Medulla oblongata (tissue), 1 donor: ENCODE results near the gene KCNK15.

Experiments
- DNase-seq: peaks from one replicate; pipeline ENCODE4 v3.0.0-alpha.2; 2015; ENCODE audit errors: extremely low spot score

KCNK15 gene

DNA sequence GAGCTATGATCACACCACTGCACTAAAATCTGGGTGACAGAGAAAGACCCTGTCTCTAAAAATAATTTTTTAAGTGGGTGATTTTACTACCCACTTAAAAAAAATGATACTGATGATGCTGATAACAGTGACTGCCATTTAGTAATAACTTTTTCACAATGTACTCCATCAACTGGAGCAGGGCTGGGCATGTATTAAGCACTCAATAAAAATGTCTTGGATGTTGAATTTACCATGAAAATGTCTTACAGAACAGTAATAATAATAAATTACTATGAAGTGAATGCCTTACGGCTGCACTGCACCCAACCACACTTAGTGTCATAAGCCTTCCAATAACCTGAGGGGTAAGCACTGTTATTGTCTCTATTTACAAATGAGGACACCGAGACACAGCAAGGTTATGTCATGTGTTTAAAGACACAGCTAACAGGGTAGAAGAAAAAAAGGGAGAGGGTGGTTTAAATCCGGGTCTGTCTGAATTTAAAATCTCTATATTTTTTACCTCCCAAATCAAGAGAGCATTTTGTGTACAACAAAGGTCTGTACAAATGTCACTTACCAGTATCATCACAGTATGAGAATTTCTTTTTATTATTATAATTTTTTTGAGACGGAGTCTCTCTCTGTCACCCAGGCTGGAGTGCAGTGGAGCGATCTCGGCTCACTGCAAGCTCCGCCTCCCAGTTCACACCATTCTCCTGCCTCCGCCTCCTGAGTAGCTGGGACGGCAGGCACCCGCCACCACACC is 43.2 kb downstream of the KCNK15 start:
- no peak for DNase-seq

DNA sequence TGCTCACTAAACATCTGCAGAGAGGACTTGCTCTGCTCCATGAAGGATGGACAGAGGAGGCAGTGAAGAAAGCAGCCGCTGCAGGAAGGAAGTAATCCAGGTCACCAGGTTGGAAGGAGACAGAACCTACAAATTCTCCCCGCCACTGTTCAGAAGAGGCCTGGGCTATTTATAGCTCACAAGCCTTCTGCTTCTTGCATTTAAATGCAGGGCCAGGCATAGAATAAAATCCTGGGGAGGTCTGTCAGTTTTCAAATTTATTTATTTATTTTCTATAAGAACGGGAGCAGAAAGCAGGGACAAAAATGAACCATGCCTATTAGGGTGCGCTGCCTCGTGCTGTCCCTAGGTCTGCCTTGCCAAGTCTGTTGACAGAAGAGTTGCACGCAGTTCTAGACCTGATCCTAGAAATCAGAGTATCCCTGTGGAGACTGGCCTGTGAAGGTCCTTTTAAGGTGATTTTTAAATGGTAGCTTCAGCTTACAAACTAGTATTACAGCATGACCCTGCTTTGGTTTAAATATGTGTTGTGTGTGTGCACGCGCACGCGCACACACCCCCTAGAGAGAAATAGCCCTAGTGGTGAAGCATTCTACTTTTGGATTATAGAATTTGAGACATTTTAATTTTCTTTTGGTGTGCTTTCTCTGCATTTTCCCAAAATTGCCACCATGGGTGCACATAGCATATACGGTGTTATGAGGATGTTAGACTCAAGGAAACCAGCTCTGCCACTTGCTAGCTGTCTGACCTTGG is 45.2 kb downstream of the KCNK15 start:
- no peak for DNase-seq

DNA sequence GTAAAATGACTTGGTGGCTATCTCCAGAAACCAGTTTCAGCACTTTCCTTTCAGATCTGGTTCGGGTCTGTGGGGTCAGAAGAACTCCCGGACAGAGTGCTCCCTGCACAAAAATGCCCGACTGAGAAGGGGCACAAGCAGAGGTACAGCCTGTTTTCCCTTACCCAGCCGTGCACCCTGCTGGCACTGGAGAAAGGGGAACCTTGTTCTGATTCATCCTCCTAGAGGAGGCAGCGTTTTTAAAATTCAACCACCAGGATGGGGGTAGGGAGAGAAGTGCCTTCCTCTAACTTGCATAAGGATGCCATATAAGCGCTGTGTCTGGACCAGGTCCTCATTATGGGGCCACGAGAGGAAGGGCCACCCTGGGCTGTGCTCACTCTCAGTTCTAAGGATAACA is 47.1 kb downstream of the KCNK15 start:
- DNase-seq, result no peak

DNA sequence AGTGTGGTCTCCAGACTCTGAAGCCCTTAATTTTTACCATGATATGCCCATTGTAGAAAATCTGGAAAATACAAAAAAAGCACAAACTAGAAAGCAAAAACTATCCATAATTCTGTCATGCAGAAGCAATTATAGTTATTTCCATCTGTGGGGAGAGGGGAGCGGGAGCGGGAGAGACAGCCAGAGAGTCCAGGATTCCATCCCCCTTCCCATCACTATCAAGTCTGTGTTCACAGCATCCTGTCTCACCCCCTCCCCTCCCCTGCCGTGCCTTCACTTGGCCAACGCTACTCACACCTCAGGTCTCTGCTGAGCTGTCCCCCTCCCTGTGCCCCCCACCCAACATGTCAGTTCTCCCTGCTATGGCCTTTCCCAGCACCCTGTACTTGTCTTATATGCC is 50.2 kb downstream of the KCNK15 start:
- no peak for DNase-seq

DNA sequence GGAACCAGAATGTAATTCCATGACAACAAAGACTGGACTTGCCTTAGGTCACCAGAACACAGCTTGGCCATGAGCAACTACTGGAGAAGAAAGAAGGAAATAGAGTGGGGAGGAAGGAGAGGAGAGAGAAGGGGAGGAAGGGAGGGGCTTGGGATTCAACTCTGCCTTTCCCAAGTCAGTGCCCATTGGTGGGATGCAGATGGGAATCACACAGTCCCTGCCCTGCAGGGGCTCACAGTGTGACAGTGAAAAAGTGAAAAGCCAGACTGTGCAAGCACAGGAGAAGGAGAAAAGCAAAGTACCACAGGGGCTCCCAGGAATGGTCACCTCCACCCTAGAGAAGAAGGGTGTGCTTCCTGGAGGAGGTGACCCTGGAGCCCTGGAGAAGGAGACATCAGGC is 50.6 kb downstream of the KCNK15 start:
- no peak for DNase-seq

DNA sequence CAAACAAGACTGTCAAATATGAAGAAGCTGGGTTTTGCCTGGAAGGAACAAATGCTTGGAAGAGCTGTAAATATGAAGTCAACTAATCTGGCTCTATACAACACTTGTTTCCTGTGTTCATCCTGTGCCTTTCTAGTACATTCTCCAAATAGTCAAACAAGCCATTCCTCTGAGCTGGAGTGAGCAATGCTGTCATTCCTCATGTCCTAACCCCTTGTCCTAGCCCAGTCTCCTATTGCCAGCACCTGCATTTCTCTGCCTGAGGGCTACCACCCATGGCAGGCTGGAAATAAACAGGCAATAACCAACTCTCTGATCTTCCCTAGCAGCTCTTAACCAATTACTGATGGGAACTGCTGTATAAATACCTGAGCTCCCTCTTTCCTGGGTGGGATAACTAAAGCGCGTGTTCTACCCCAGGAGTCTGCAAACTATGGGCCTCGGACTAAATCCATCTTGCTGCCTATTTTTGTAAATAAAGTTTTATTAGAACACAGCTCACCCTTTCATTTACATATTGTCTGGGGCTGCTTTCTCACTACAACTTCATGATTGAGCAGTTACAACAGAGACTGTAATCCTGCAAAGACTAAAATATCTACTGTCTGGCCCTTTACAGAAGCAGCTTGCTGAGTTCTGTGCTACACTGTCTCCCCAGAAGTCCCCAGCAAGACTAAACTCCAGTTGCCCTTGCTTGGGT is 51.2 kb downstream of the KCNK15 start:
- no peak for DNase-seq

DNA sequence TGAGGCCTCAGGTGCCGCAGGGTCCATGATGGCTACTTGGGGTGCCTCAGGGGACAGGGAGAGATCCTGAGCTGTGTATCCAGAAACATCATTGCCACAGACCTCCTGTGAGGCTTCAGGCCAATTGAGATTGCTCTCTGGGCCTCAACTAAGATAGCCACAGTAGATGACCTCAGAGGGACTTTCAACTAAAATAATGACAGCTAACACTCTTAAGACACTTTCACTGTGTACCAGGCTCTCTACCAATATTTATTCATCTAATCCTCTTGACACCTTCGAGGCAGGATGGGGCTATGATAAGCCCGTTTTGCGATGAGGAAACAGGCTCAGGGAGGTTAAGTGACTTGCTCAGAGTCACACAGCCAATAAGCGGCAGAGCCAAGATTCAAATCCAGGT is 54.0 kb downstream of the KCNK15 start:
- DNase-seq, result no peak

DNA sequence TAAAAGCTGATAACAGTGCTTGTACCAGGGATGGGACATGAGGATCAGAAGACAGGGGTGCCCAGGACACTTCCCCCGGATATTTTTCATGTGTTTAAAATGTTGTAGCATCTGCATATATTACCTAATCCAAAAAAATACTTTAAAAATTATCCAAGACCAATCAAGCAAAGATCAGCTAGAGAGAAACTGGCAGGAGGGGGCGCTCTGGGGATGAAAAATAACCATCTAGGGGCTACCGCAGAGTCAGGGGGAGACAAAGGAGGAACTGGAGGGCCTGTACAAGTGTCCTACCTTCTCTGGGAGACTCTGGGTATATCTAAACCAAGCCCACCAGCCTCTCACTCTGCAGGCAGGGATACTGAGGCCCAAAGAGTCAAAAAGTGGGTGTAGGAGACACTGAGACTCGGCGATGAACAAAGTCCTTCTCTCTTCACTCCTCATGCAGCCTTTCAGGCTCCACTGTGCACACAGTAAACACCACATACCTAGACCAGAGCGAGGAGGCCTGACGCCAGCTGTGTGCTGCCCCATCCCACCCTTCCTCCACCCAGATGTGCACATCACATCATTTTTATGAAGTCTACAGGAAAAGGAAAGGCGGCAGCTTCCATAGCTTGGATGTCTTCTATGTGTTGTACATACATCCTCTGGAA is 54.9 kb downstream of the KCNK15 start:
- no peak for DNase-seq
